WI38 (cell line): ENCODE data around the gene AFTPH.

ENCODE experiments used
- H3K4me3 ChIP-seq: 2 replicates; pipeline ENCODE4 v1.5.1; 2011; ENCODE audit warnings: low read depth, mild to moderate bottlenecking, control low read depth, low read length
- TF ChIP-seq, protein P1 (sequence below): IDR thresholded peaks from 2 replicates; pipeline ENCODE4 v1.5.1; 2012; ENCODE audit warnings: low read depth, mild to moderate bottlenecking, control low read depth, low read length

Gene AFTPH

DNA sequence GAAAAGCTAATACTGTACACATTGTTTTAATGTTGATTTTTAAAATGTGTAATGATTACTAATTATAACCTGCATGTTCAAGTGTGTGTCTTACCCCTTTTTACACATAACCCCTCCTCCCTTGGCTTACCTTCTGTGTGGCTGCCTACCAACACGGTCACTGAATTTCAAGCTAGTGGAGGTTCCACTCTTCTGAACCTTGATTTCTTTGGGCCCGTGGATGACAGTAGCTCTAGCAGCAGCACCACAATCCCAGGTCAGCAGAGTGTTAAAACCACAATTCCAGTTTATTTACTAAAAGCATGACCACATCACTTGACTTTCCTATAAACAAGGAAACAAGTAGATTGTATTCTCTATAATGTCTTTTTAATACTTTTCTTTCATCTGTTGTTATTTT lies 56.9 kb downstream of the AFTPH start:
- TF ChIP-seq, protein P1, sequence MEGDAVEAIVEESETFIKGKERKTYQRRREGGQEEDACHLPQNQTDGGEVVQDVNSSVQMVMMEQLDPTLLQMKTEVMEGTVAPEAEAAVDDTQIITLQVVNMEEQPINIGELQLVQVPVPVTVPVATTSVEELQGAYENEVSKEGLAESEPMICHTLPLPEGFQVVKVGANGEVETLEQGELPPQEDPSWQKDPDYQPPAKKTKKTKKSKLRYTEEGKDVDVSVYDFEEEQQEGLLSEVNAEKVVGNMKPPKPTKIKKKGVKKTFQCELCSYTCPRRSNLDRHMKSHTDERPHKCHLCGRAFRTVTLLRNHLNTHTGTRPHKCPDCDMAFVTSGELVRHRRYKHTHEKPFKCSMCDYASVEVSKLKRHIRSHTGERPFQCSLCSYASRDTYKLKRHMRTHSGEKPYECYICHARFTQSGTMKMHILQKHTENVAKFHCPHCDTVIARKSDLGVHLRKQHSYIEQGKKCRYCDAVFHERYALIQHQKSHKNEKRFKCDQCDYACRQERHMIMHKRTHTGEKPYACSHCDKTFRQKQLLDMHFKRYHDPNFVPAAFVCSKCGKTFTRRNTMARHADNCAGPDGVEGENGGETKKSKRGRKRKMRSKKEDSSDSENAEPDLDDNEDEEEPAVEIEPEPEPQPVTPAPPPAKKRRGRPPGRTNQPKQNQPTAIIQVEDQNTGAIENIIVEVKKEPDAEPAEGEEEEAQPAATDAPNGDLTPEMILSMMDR, result no peak

GRCh38 chr2:64581777-64582539 lies 57.8 kb downstream of the AFTPH start:
- H3K4me3 ChIP-seq, result no peak overlapping the region
- TF ChIP-seq, protein P1, result no peak

More for the DNA sequence above, 56.9 kb downstream of the AFTPH start:
- H3K4me3 ChIP-seq, result no peak overlapping the region

DNA sequence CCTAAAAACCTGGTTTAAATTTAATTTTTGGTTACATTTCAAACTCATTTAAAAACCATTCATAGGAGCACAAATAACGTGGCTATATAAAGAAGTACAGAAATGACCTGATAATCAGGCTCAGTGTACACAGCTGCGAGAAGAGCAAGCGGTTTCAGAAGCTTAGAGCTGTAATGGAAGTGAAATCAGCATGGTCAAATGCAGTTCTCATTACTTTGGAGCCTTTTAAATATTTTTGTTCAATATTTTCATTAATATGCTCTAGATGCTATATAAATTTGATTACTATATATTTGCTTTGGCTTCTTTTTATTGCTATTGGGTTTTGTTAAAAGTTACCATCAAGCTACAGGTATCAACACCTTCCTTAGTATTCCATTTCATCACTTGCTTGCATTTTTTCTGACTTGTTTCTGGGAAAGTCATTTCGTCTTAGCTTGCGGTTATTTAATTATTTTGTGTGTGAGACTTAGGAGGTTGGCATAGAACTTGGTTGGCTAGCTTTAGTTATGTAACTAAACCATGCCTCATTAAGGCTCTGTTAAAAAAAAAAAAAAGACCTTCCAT lies 58.7 kb downstream of the AFTPH start:
- TF ChIP-seq, protein P1, result no peak
- no peak overlapping the region for H3K4me3 ChIP-seq

DNA sequence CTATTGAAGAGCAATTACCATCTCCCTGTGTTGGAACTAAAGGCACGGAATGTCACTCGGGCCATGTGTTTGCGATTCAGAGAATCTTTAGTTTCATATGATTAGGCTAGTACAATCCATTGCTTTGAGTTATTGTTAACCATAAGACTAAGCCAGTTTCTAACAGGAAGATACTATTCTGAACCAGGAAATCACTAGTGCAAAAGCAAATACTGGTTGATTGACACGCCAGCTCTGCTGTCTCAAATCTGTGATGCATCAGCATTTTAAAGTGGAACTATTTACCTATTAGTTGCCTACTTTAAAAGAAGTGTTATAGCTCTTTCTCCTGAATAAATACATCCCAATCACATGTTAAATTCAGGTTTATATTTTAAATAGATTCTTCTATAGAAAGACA lies 61.9 kb downstream of the AFTPH start:
- TF ChIP-seq, protein P1, result no peak

GRCh38 chr2:64586883-64587481 lies 62.9 kb downstream of the AFTPH start:
- H3K4me3 ChIP-seq, result no peak overlapping the region
- TF ChIP-seq, protein P1, result peak; percentile 40; the same call in 1 of the 2 replicates

More for the DNA sequence above, 61.9 kb downstream of the AFTPH start:
- H3K4me3 ChIP-seq, result no peak overlapping the region

GRCh38 chr2:64587561-64587960 lies 63.4 kb downstream of the AFTPH start:
- no peak overlapping the region for H3K4me3 ChIP-seq
- TF ChIP-seq, protein P1, result no peak

GRCh38 chr2:64591188-64591587 lies 67.1 kb downstream of the AFTPH start:
- TF ChIP-seq, protein P1, result no peak
- no peak overlapping the region for H3K4me3 ChIP-seq
